Stromal cell of bone marrow (primary cell): ENCODE measurements around the gene OGFOD3.
A peak's percentile ranks its signal among the peaks of the same experiment; 100 is the strongest.
"Not testable (repeated sequence)": the region's sequence is repeated elsewhere in the genome, so short reads cannot be mapped to it uniquely, and the experiment has no call there.

Source experiments
- DNase-seq: peaks from one replicate; pipeline ENCODE4 v3.0.0-alpha.2; 2012; ENCODE audit warnings: low read depth

Gene OGFOD3

GRCh38 chr17:82386881-82387704, 31.3 kb downstream of the OGFOD3 start:
- no peak for DNase-seq

- no peak for DNase-seq
These were observed 32.0 kb downstream of the OGFOD3 start for GRCh38 chr17:82386255-82386831.

- DNase-seq = no peak
These were observed 32.7 kb downstream of the OGFOD3 start for GRCh38 chr17:82385559-82386254.

GRCh38 chr17:82384730-82385481, 33.5 kb downstream of the OGFOD3 start:
- DNase-seq = peak; percentile 28

GRCh38 chr17:82384051-82384729, 34.2 kb downstream of the OGFOD3 start:
- no peak for DNase-seq

GRCh38 chr17:82383411-82383810, 35.0 kb downstream of the OGFOD3 start:
- no peak for DNase-seq

GRCh38 chr17:82382933-82383255, 35.5 kb downstream of the OGFOD3 start:
- DNase-seq = no peak

- not testable (repeated sequence) for DNase-seq
These were observed 36.0 kb downstream of the OGFOD3 start for GRCh38 chr17:82382220-82382932.

GRCh38 chr17:82381703-82382009, 36.7 kb downstream of the OGFOD3 start:
- not testable (repeated sequence) for DNase-seq

- DNase-seq = peak; percentile 28
These were observed 37.3 kb downstream of the OGFOD3 start for GRCh38 chr17:82380860-82381702.

- DNase-seq = no peak
These were observed 39.7 kb downstream of the OGFOD3 start for GRCh38 chr17:82378741-82379021.

GRCh38 chr17:82377924-82378740, 40.3 kb downstream of the OGFOD3 start:
- DNase-seq = no peak

GRCh38 chr17:82377294-82377693, 41.1 kb downstream of the OGFOD3 start:
- not testable (repeated sequence) for DNase-seq

- no peak for DNase-seq
These were observed 42.2 kb downstream of the OGFOD3 start for GRCh38 chr17:82376042-82376730.

GRCh38 chr17:82375359-82376041, 42.9 kb downstream of the OGFOD3 start:
- DNase-seq = no peak

- DNase-seq = no peak
These were observed 43.6 kb downstream of the OGFOD3 start for GRCh38 chr17:82374626-82375331.

- no peak for DNase-seq
These were observed 44.4 kb downstream of the OGFOD3 start for GRCh38 chr17:82373731-82374625.
